Neuronal stem cell (in vitro differentiated cells): ENCODE results near the gene RPN2.

Experiments used
- DNase-seq: peaks from one replicate; pipeline ENCODE4 v3.0.0-alpha.2; 2013; ENCODE audit warnings: low spot score
- H2AFZ ChIP-seq: one replicate; pipeline ENCODE4 v1.6.1; 2013; ENCODE audit warnings: mild to moderate bottlenecking, low read length, inconsistent platforms
- H2AK5ac ChIP-seq: 2 replicates; pipeline ENCODE4 v1.6.1; 2013; ENCODE audit warnings: low read depth, mild to moderate bottlenecking, inconsistent platforms, low read length, moderate library complexity, mixed read lengths
- H2BK120ac ChIP-seq: 2 replicates; pipeline ENCODE4 v1.6.1; 2013; ENCODE audit warnings: low read depth, mild to moderate bottlenecking, inconsistent platforms, low read length, moderate library complexity, mixed read lengths
- H2BK12ac ChIP-seq: one replicate; pipeline ENCODE4 v1.6.1; 2013; ENCODE audit warnings: low read length, inconsistent platforms
- H2BK15ac ChIP-seq: 2 replicates; pipeline ENCODE4 v1.6.1; 2013; ENCODE audit warnings: mild to moderate bottlenecking, low read length, inconsistent platforms, mixed read lengths
- H2BK5ac ChIP-seq: one replicate; pipeline ENCODE4 v1.6.1; 2013; ENCODE audit warnings: inconsistent platforms, mild to moderate bottlenecking, low read length, moderate library complexity
- H3K14ac ChIP-seq: one replicate; pipeline ENCODE4 v1.6.1; 2013; ENCODE audit warnings: low read length, inconsistent platforms
- H3K18ac ChIP-seq: 2 replicates; pipeline ENCODE4 v1.6.1; 2013; ENCODE audit warnings: low read length, inconsistent platforms
- H3K23ac ChIP-seq: 2 replicates; pipeline ENCODE4 v1.6.1; 2013; ENCODE audit warnings: low read depth, mild to moderate bottlenecking, mixed read lengths, low read length, inconsistent platforms; ENCODE audit not compliant: poor library complexity
- H3K27ac ChIP-seq: replicated peaks from 3 replicates; pipeline ENCODE4 v1.5.1; 2013; ENCODE audit warnings: low read length, inconsistent platforms
- H3K27me3 ChIP-seq, 3 experiments: 2 replicates each; pipeline ENCODE4 v1.6.1; 2013; ENCODE audit warnings: low read length in 3 of 3, mild to moderate bottlenecking in 2 of 3, inconsistent platforms in 1 of 3, low read depth in 1 of 3, mixed read lengths in 1 of 3, moderate library complexity in 1 of 3; ENCODE audit not compliant: control insufficient read depth in 3 of 3, insufficient read depth in 3 of 3
- H3K36me3 ChIP-seq, 2 donors: replicated peaks in 1 of 2; 2 replicates each; pipeline ENCODE4 v1.6.1; 2013; ENCODE audit warnings: low read length in 2 of 2; ENCODE audit not compliant: control insufficient read depth in 2 of 2, insufficient read depth in 2 of 2
- H3K4ac ChIP-seq: 2 replicates; pipeline ENCODE4 v1.6.1; 2013; ENCODE audit warnings: inconsistent platforms, mild to moderate bottlenecking, low read length, moderate library complexity
- H3K4me1 ChIP-seq, 2 donors: 1 replicate in 1 of 2; 2 replicates in 1 of 2; pipeline ENCODE4 v1.6.1; 2013; ENCODE audit warnings: low read length in 2 of 2, low read depth in 1 of 2; ENCODE audit not compliant: control insufficient read depth in 2 of 2, insufficient read depth in 1 of 2
- H3K4me2 ChIP-seq: one replicate; pipeline ENCODE4 v1.6.1; 2013; ENCODE audit warnings: mild to moderate bottlenecking, low read length, inconsistent platforms; ENCODE audit not compliant: insufficient read depth, poor library complexity, severe bottlenecking
- H3K4me3 ChIP-seq, 2 donors: 2 replicates each; pipeline ENCODE4 v1.5.1; 2013; ENCODE audit warnings: low read length in 2 of 2, mild to moderate bottlenecking in 2 of 2, inconsistent platforms in 1 of 2, moderate library complexity in 1 of 2
- H3K79me1 ChIP-seq: one replicate; pipeline ENCODE4 v1.6.1; 2013; ENCODE audit warnings: low read depth, mild to moderate bottlenecking, inconsistent platforms, low read length, moderate library complexity
- H3K9ac ChIP-seq: one replicate; pipeline ENCODE4 v1.6.1; 2013; ENCODE audit warnings: mild to moderate bottlenecking, low read depth, low read length, inconsistent platforms; ENCODE audit not compliant: poor library complexity
- H3K9me3 ChIP-seq, 2 donors: replicated peaks in 1 of 2; 2 replicates each; pipeline versions ENCODE3 to v1.6.1; 2013; ENCODE audit warnings: low read length in 2 of 2, mild to moderate bottlenecking in 2 of 2, inconsistent platforms in 1 of 2, low read depth in 1 of 2, mixed read lengths in 1 of 2, moderate library complexity in 1 of 2; ENCODE audit not compliant: control insufficient read depth in 2 of 2, insufficient read depth in 1 of 2
- H4K8ac ChIP-seq: one replicate; pipeline ENCODE4 v1.6.1; 2013; ENCODE audit warnings: low read depth, mild to moderate bottlenecking, inconsistent platforms, low read length, moderate library complexity
- H4K91ac ChIP-seq: one replicate; pipeline ENCODE4 v1.6.1; 2013; ENCODE audit warnings: low read length, low read depth, mild to moderate bottlenecking, inconsistent platforms; ENCODE audit not compliant: poor library complexity
- WGBS, 2 donors: extraction: QIAGEN DNeasy Blood & Tissue Kit; methylation state at CpG; one replicate each; pipeline ENCODE4 v1.1.7; 2013; ENCODE audit warnings: missing lambda C conversion rate in 2 of 2, mixed read lengths in 1 of 2; ENCODE audit not compliant: insufficient read length in 2 of 2, insufficient replicate concordance in 1 of 2; ENCODE audit errors: extremely low coverage in 2 of 2; 5-methylcytosine and 5-hydroxymethylcytosine counted together

RPN2 gene

GRCh38 chr20:37262505-37262904 is 83.4 kb downstream of the RPN2 start:
- H2BK12ac ChIP-seq = peak overlapping the region; percentile 1
- H2BK5ac ChIP-seq = no peak overlapping the region
- no peak overlapping the region for H2BK120ac ChIP-seq
- no peak overlapping the region for H3K23ac ChIP-seq
- no peaks in the 10 kb centered on the region for H3K9me3 ChIP-seq
- H3K79me1 ChIP-seq = no peaks in the 10 kb centered on the region
- H3K27me3 ChIP-seq = no peaks in the 10 kb centered on the region
- no peak overlapping the region for H3K4me2 ChIP-seq
- H3K36me3 ChIP-seq = no peaks in the 10 kb centered on the region
- H3K4me1 ChIP-seq = peaks cover 22 to 37% of the 10 kb centered on the region in 2 donors
- no peak overlapping the region for H3K27ac ChIP-seq
- no peak overlapping the region for H4K91ac ChIP-seq
- H3K9ac ChIP-seq = no peak overlapping the region
- WGBS, 2 donors = no CpG with 5 or more reads among the region's 8 CpGs
- no peak for DNase-seq
- no peak overlapping the region for H3K4ac ChIP-seq
- H2AK5ac ChIP-seq = no peak overlapping the region
- no peak overlapping the region for H2BK15ac ChIP-seq
- no peak overlapping the region for H2AFZ ChIP-seq
- H3K14ac ChIP-seq = no peak overlapping the region
- no peak overlapping the region for H4K8ac ChIP-seq
- no peak overlapping the region for H3K4me3 ChIP-seq
- H3K18ac ChIP-seq = no peak overlapping the region

DNA sequence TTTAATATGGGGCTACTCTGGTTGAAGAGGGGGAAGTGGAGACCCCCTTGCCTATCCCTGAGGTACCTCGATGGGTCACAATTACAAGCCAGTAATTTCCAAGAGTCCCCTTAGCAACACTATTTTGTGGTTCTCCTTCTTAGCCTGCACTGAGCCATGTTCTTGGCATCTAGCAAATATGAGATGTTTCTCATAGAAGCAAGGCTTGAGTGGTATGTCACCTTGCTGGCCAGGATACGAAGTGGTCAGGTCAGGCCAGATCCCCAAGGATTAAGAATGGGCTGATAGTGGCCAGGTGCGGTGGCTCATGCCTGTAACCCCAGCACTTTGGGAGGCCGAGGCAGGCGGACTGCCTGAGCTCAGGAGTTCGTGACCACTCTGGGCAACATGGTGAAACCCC is 84.6 kb downstream of the RPN2 start:
- WGBS, 2 donors = no CpG with 5 or more reads among the region's 6 CpGs
- H3K9me3 ChIP-seq = no peaks in the 10 kb centered on the region
- H3K4ac ChIP-seq = no peak overlapping the region
- H2AK5ac ChIP-seq = no peak overlapping the region
- H3K27me3 ChIP-seq = no peaks in the 10 kb centered on the region
- no peak overlapping the region for H2BK15ac ChIP-seq
- H3K23ac ChIP-seq = no peak overlapping the region
- no peak overlapping the region for H2BK5ac ChIP-seq
- no peak overlapping the region for H3K4me2 ChIP-seq
- no peak overlapping the region for H3K27ac ChIP-seq
- peaks cover 29 to 34% of the 10 kb centered on the region in 2 donors for H3K4me1 ChIP-seq
- H3K79me1 ChIP-seq = no peaks in the 10 kb centered on the region
- no peak overlapping the region for H2BK120ac ChIP-seq
- H3K9ac ChIP-seq = no peak overlapping the region
- H2BK12ac ChIP-seq = no peak overlapping the region
- no peak overlapping the region for H2AFZ ChIP-seq
- H3K36me3 ChIP-seq = no peaks in the 10 kb centered on the region
- no peak overlapping the region for H4K91ac ChIP-seq
- H3K18ac ChIP-seq = peak overlapping the region; percentile 23
- no peak overlapping the region for H3K14ac ChIP-seq
- DNase-seq = no peak
- no peak overlapping the region for H4K8ac ChIP-seq
- no peak overlapping the region for H3K4me3 ChIP-seq

DNA sequence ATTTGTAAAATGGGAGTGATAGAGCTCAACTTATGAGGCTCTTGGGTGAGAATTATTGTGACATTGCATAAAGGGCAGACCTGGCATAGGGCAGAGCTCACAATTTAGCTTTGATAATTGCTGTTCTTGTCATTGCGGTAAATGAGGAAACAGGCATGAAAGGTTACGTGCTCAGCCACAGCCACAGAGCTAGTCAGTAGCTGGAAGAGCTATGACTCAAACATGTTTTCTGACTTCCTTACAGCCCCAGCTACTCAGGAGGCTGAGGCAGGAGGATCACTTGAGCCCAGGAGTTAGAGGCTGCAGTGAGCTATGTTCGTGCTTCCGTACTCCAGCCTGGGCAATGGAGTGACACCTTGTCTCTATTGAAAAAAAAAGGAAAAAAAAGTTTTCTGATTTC is 86.0 kb downstream of the RPN2 start:
- Histone ChIP-seq H3K79me1 (peaks cover 2% of the 10 kb centered on the region), H2BK120ac (peak overlapping the region; percentile 84), H4K8ac (no peak overlapping the region), H3K4me1 (peaks cover 19 to 22% of the 10 kb centered on the region in 2 donors), H3K9me3 (no peaks in the 10 kb centered on the region), H4K91ac (peak overlapping the region; percentile 60), H3K14ac (no peak overlapping the region), H2AK5ac (peak overlapping the region; percentile 83), H3K36me3 (no peaks in the 10 kb centered on the region), H2BK12ac (peak overlapping the region; percentile 52), H2BK15ac (peak overlapping the region; percentile 0), H3K18ac (peak overlapping the region; percentile 18), H3K4me3 (no peak overlapping the region), H3K27me3 (no peaks in the 10 kb centered on the region), H2AFZ (no peak overlapping the region), H3K23ac (no peak overlapping the region), H3K4ac (no peak overlapping the region), H3K9ac (no peak overlapping the region), H2BK5ac (no peak overlapping the region), H3K4me2 (no peak overlapping the region), H3K27ac (no peak overlapping the region)
- DNase-seq = no peak
- no CpG with 5 or more reads among the region's 4 CpGs for WGBS, 2 donors

GRCh38 chr20:37266940-37267666 is 88.0 kb downstream of the RPN2 start:
- Histone ChIP-seq H3K9me3 (no peaks in the 10 kb centered on the region), H3K23ac (no peak overlapping the region), H3K14ac (no peak overlapping the region), H3K4ac (no peak overlapping the region), H2AK5ac (no peak overlapping the region), H2BK15ac (no peak overlapping the region), H3K4me2 (no peak overlapping the region), H2BK5ac (no peak overlapping the region), H3K27ac (peak overlapping the region; percentile 88), H2AFZ (peak overlapping the region; percentile 83), H4K8ac (no peak overlapping the region), H3K27me3 (no peaks in the 10 kb centered on the region), H3K4me3 (peak overlapping the region in 1 of 2 donors; percentile 4), H3K36me3 (no peaks in the 10 kb centered on the region), H3K9ac (no peak overlapping the region), H3K4me1 (peaks cover 12 to 19% of the 10 kb centered on the region in 2 donors), H3K79me1 (peaks cover 2% of the 10 kb centered on the region), H3K18ac (peak overlapping the region; percentile 36), H2BK12ac (no peak overlapping the region), H4K91ac (no peak overlapping the region), H2BK120ac (no peak overlapping the region)
- DNase-seq = no peak
- no CpG with 5 or more reads among the region's 9 CpGs for WGBS, 2 donors
